ENCODE results near the gene ELP4. TPM values are rescaled to one million over a fixed set of nuclear protein-coding genes. Genes with fewer than 3 reads are reported as not detected.

Gene ELP4
- total RNA-seq, 1 experiment from 2014 or later = 20.3 TPM

DNA sequence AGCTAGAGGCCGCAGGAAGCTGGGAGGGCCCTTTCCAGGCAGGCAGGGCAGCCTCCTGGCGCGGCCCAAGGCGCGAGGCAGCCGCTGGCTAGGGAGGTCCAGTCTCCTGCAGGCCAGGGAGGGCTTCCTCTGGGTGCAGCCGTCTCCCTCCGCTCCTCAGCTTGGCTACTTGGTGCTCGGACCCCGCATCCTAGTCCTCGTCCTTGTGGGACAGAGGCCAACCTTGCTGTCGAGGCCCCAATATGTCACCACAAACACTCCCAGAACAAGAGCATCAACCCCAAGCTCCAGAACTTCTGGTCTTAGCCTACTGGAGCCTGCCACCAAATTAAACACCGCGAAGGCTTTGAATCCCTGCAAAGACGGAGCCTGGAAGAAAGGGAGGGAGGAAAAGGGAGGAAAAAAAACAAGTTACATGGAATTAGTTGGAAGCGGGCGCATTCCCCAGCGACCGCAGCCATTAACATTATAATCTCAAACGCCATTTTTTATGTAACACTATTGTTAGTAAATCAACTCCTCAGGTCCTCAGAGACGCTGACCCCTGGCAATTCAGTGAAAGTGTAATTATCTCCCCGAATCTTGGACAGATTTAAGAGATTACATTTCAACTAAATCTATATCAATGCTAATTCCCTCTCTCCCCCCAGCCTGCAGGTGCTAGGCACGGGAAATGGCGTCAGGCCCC, 314.2 kb downstream of the ELP4 start:
- H3K4me3 Mint-ChIP-seq (ENCODE audit: low read depth, unreplicated experiment) = no peak overlapping the region
- H3K27ac Mint-ChIP-seq (ENCODE audit: unreplicated experiment) = no peak overlapping the region
- CTCF ChIA-PET = interaction anchor here (0.6 kb wide), 1 partner anchor 1400 kb away, joined by 3 read pairs; no protein-coding TSS in a partner anchor
- H3K36me3 Mint-ChIP-seq (ENCODE audit: insufficient read depth, unreplicated experiment) = no peaks in the 10 kb centered on the region
- H3K27me3 Mint-ChIP-seq (ENCODE audit: unreplicated experiment) = peaks cover 84% of the 10 kb centered on the region
- BruUV-seq (replicated peaks) = no TSS peak
- TF ChIP-seq, protein P1, sequence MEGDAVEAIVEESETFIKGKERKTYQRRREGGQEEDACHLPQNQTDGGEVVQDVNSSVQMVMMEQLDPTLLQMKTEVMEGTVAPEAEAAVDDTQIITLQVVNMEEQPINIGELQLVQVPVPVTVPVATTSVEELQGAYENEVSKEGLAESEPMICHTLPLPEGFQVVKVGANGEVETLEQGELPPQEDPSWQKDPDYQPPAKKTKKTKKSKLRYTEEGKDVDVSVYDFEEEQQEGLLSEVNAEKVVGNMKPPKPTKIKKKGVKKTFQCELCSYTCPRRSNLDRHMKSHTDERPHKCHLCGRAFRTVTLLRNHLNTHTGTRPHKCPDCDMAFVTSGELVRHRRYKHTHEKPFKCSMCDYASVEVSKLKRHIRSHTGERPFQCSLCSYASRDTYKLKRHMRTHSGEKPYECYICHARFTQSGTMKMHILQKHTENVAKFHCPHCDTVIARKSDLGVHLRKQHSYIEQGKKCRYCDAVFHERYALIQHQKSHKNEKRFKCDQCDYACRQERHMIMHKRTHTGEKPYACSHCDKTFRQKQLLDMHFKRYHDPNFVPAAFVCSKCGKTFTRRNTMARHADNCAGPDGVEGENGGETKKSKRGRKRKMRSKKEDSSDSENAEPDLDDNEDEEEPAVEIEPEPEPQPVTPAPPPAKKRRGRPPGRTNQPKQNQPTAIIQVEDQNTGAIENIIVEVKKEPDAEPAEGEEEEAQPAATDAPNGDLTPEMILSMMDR (IDR thresholded peaks at IDR 0.05; ENCODE audit: unreplicated experiment) = no peak
- no peak for DNase-seq
- intact Hi-C loops (cut with micrococcal nuclease; ENCODE audit: unreplicated experiment) = no loop called here
- H3K4me1 Mint-ChIP-seq (ENCODE audit: low read depth, unreplicated experiment) = no peaks in the 10 kb centered on the region
- no peaks in the 10 kb centered on the region for H3K9me3 Mint-ChIP-seq (ENCODE audit: low read depth, unreplicated experiment)

DNA sequence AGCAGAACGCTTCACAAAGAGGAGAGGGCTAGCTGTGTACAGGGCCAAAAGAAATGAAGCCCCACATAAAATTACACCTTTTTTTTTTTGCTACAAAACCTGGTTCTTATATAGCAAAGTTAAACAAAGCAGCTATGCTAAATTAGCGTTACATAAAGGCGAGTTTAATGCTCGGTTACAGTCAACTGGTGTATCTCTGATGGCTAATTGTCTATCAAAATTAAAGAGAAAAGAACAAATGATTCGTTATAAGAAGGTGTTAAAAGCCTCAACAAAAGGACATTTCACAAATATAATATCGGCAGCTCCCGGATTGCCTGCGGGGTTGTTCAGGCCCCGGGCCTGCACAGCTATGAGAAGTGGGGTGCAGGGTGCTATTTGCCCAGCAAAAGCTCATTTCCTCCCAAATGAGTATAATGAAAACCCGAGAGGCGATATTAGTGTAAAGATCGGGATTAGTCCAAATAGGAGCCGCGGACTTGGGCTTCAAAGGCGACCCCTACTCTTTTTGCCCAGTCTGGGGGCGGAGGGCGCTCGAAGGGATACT, 314.8 kb downstream of the ELP4 start:
- Mint-ChIP-seq H3K9me3 (ENCODE audit: low read depth, unreplicated experiment) (no peaks in the 10 kb centered on the region), H3K27me3 (ENCODE audit: unreplicated experiment) (peaks cover 84% of the 10 kb centered on the region), H3K27ac (ENCODE audit: unreplicated experiment) (no peak overlapping the region), H3K4me1 (ENCODE audit: low read depth, unreplicated experiment) (no peaks in the 10 kb centered on the region), H3K4me3 (ENCODE audit: low read depth, unreplicated experiment) (no peak overlapping the region), H3K36me3 (ENCODE audit: insufficient read depth, unreplicated experiment) (no peaks in the 10 kb centered on the region)
- CTCF ChIA-PET = interaction anchor here (0.6 kb wide), 1 partner anchor 1400 kb away, joined by 3 read pairs; no protein-coding TSS in a partner anchor
- DNase-seq = no peak
- TF ChIP-seq, protein P1 (IDR thresholded peaks at IDR 0.05; ENCODE audit: unreplicated experiment) = no peak
- BruUV-seq (replicated peaks) = no TSS peak
- intact Hi-C loops (cut with micrococcal nuclease; ENCODE audit: unreplicated experiment) = no loop called here

GRCh38 chr11:31824879-31825837, 315.6 kb downstream of the ELP4 start:
- H3K4me3 Mint-ChIP-seq (ENCODE audit: low read depth, unreplicated experiment) = no peak overlapping the region
- TF ChIP-seq, protein P1 (IDR thresholded peaks at IDR 0.05; ENCODE audit: unreplicated experiment) = no peak
- BruUV-seq (replicated peaks) = no TSS peak
- CTCF ChIA-PET = interaction anchor here (0.6 kb wide), 1 partner anchor 1401 kb away, joined by 3 read pairs; no protein-coding TSS in a partner anchor
- H3K9me3 Mint-ChIP-seq (ENCODE audit: low read depth, unreplicated experiment) = no peaks in the 10 kb centered on the region
- no peaks in the 10 kb centered on the region for H3K36me3 Mint-ChIP-seq (ENCODE audit: insufficient read depth, unreplicated experiment)
- H3K4me1 Mint-ChIP-seq (ENCODE audit: low read depth, unreplicated experiment) = no peaks in the 10 kb centered on the region
- H3K27me3 Mint-ChIP-seq (ENCODE audit: unreplicated experiment) = peaks cover 88% of the 10 kb centered on the region
- H3K27ac Mint-ChIP-seq (ENCODE audit: unreplicated experiment) = no peak overlapping the region
- intact Hi-C loops (cut with micrococcal nuclease; ENCODE audit: unreplicated experiment) = no loop called here
- DNase-seq = no peak

- TF ChIP-seq, protein P1 (IDR thresholded peaks at IDR 0.05; ENCODE audit: unreplicated experiment) = no peak
- Mint-ChIP-seq H3K27me3 (ENCODE audit: unreplicated experiment) (peaks cover 86% of the 10 kb centered on the region), H3K9me3 (ENCODE audit: low read depth, unreplicated experiment) (no peaks in the 10 kb centered on the region), H3K27ac (ENCODE audit: unreplicated experiment) (no peak overlapping the region), H3K36me3 (ENCODE audit: insufficient read depth, unreplicated experiment) (no peaks in the 10 kb centered on the region), H3K4me3 (ENCODE audit: low read depth, unreplicated experiment) (no peak overlapping the region), H3K4me1 (ENCODE audit: low read depth, unreplicated experiment) (no peaks in the 10 kb centered on the region)
- no peak for DNase-seq
- intact Hi-C loops (cut with micrococcal nuclease; ENCODE audit: unreplicated experiment) = no loop called here
- CTCF ChIA-PET = no interaction called here
- no TSS peak for BruUV-seq (replicated peaks)
Observed at GRCh38 chr11:31825838-31826484, 316.4 kb downstream of the ELP4 start.
